GM21723 (cell line): Measurements from ENCODE around the gene CAMKMT.

Experiments
- ATAC-seq: cut with Tn5 transposase; IDR thresholded peaks from one replicate; pipeline ENCODE4 v1.9.1; 2021; ENCODE audit warnings: mild to moderate bottlenecking, moderate library complexity; ENCODE audit not compliant: unreplicated experiment

The CAMKMT gene

DNA sequence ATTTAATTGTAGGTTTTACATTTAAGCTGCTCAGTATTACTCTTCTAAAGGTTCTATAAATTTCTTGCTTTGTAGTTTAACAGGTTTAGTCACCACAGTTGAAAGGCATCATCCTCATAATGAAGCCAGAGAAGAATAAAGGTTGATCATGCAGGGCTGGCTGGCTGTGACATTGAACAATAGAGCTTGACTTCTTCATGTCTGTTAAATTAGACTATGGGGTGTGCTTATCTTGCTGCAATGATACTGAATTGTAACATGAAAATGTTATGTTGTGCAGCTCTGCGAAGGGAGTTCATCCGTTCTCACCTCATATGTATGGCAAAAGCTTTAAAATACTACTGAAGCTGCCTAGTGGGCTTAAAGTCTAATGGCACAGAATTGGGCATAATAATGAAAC, 81.8 kb downstream of the CAMKMT start:
- ATAC-seq, result no peak

- no peak for ATAC-seq
Observed at GRCh38 chr2:44444881-44445280, 83.1 kb downstream of the CAMKMT start.

- ATAC-seq, result no peak
Observed at GRCh38 chr2:44448860-44449527, 87.2 kb downstream of the CAMKMT start.

- no peak for ATAC-seq
Observed at GRCh38 chr2:44450082-44450481, 88.3 kb downstream of the CAMKMT start.

- no peak for ATAC-seq
Observed at GRCh38 chr2:44450806-44451205, 89.1 kb downstream of the CAMKMT start.

GRCh38 chr2:44452069-44452583, 90.4 kb downstream of the CAMKMT start:
- no peak for ATAC-seq

DNA sequence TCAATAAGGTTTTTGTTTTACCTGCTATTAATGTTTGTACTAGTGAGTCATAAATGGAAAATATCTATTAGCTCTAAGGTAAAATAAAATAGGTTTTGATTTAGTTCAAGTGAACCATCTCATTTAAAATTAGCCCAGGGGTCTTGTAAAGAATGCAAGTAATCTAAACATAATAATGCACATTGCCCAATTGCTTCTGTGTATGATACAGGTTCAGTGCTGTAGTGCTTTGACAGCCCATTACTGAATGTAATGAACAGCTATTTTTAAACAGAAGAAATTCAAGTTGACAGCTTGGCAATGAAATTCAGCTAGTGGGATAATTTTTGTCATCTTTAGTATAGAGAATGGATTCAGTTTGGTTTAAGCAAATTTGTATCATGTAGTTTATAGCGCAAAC, 91.5 kb downstream of the CAMKMT start:
- ATAC-seq, result no peak

DNA sequence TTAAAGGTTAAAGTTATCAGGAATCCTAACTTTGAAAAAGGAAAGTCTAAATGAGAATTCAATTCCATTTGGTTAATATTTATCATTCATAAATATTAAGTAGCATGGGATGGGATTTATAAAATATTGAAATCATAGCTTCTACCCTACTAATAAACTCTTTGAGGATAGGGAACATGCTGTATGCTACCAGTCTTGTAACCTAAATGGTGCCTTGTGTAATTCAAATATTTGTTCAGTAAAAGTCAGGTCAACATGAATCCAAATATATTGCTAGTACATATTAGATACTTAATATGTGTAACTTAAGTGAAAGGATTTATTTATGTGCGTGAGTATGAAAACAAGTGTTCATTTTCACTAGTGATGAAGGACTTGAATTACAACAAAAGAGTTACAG, 94.1 kb downstream of the CAMKMT start:
- ATAC-seq, result no peak

- no peak for ATAC-seq
Observed at GRCh38 chr2:44456946-44457345, 95.2 kb downstream of the CAMKMT start.

- no peak for ATAC-seq
Observed at GRCh38 chr2:44459739-44460138, 98.0 kb downstream of the CAMKMT start.

DNA sequence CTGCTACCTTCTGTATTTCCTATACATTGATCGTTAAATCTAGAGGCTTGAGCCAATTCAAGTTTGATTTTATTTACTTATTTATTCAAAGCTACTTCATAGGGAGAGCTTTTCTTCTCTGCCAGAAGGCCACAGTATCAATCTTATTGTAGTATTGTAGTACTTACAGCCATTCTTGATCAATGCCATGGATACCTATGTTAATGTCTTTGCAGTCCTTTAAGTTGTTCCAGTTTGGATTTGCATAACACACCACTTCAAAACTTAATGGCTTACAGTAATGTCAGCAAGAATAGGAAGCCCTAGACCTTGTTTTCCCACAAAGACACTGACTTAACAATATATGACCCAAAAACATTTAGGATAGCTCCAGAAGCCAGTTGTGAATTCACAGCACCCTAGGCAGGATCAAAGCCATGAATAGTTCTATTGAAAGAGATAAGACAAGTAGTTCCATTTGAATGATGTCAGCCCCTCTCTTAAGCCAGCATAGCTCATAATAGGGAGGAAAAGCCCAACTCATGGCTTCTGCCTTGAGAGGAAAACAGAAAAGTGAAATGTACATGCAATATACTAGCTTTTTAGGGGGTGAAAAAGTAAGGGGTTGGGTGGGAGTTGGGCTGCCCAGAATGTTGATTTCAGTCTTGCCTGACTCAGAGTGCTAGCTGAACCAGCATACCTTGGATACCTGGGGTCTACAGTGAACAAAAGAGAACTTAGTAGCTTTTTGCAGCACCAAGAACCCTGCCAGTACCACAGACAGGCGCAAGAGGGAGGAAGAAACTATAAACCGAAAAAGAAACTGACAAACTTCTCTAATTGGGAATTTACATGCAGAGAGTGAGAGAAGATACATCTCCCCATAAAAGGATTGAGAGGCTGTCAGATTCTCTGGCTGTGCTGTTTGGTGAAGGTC, 101.4 kb downstream of the CAMKMT start:
- no peak for ATAC-seq

GRCh38 chr2:44464437-44464836, 102.7 kb downstream of the CAMKMT start:
- ATAC-seq, result no peak

GRCh38 chr2:44470151-44470550, 108.4 kb downstream of the CAMKMT start:
- ATAC-seq, result no peak

DNA sequence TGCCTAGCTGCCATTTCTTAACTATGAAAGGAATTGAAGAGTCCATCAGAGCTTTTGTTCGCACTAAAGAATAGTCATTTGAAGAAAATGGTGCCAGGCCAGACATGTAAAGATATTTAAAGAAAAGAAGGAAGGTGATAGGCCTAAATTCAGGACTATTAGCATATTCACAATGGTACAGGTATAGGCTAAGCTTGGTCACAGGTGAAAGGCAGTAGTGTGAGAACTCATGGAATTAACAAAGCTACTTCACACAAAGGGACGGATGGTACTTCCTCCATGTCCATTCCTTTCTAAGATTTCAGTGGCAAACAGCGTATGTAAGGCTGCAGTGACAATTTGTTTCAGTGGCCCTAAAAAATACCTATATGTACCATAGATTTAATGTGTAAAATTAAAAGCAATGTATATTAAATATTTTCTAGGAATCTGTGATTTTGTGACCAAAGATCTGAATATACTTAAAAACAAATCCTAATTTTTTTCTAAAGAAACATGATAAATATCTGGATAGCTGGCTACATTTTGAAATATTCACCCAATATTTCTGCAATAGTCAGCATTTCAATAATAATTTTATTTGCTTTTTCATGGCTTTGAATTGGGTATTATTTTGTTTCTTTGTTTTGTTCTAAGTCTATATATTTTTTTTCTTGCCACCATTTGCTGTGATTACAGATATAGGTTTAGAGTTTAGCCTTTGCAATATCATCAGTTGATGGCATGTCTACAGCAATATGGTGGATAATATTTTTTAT, 116.1 kb downstream of the CAMKMT start:
- no peak for ATAC-seq

- ATAC-seq, result peak; percentile 95
Observed at GRCh38 chr2:44479127-44479887, 117.6 kb downstream of the CAMKMT start.

- no peak for ATAC-seq
Observed at GRCh38 chr2:44480068-44480467, 118.3 kb downstream of the CAMKMT start.

DNA sequence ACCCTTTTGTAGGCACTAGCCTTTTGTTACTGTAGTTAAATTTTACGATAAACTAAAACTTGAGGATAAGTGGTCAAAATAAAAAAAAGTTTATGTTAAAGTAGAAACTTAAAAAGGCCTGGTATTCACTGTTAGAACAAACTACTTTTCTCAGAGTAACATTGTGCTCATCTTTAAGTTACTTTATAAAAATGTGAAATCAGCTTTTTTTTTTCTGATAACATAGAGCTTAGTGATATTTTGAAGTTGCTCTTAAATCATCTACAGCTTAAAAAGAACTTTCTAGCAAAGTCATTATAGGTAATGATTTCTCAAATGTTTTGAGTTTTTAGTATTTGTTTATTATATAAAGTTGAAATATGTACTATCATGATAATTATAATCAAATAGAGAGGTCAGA, 125.3 kb downstream of the CAMKMT start:
- ATAC-seq, result no peak

GRCh38 chr2:44490726-44491125, 129.0 kb downstream of the CAMKMT start:
- ATAC-seq, result no peak

- ATAC-seq, result no peak
Observed at GRCh38 chr2:44494006-44494405, 132.3 kb downstream of the CAMKMT start.

DNA sequence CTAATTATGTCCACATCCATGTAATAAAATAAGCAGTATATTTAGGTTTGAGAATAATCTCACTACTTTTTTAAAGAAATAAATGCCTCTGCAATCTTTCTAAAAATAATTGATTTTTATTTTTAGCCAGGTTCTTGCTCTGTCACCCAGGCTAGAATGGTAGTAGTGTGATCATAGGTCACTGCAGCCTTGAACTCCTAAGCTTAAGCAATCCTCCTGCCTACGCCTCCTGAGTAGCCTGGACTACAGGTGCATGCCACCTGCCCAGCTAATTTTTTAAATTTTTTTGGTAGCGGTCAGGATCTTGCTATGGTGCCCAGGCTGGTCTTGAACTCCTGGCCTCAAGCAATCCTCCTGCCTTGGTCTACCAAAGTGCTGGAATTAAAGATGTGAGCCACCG, 133.3 kb downstream of the CAMKMT start:
- ATAC-seq, result no peak

- no peak for ATAC-seq
Observed at GRCh38 chr2:44495544-44495943, 133.8 kb downstream of the CAMKMT start.
